ENCODE data around the gene GDF15. TPM values are rescaled to one million over a fixed set of nuclear protein-coding genes. Genes with fewer than 3 reads are reported as not detected.
A peak's percentile ranks its signal among the peaks of the same experiment; 100 is the strongest.

GDF15 gene
- total RNA-seq, 1 donor from 2014 or later, result not detected

DNA sequence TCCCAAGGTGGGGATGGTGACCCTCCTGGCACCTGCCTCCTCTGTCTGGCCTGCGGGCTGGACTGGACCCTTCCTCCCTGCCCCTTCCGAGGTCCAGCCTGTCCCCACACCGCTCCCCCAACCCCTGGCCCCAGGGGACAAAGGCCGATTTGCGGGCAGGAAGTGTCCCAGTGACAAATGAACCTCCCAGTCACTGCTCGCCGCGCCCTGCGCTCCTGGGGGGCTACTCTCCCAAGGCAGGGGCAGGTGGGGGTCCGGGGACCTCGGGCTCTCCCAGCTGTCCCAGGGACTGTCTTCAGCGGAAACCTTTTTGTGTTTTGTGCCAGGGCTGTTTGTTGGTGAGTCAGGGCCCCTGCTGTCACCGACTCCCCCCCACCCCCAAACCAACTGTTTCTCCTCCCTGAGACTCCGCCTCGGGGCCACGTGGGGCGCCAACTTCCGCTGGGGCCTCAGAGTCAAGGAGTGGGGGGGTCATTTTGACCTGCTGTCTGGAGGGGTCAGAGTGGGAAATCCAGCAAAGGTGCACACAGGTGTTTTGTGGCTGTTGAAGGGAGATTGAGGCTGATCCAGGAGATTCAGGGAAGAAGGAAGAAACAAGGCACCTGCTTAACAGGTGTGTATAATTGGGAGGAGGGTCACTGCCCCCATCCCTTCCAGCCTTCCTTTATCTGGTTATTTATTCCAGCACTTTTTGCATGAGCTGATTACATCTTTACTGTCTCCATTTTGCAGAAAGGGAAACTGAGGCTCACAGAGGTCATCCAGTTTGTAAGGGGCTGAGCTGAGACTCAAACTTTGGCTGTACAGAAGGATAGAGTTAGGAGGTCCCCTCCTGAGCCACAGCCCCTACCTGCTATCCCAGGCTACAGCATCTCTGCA is 44.7 kb upstream of the GDF15 start:
- POLR2A ChIA-PET, result interaction anchor here (0.6 to 0.8 kb wide), 2 partner anchors 19 to 62 kb away, joined by 4 to 12 read pairs; partner anchors contain the start of gene LSM4
- peak; percentile 65 for ATAC-seq (ENCODE audit: low read depth)
- Mint-ChIP-seq H3K27me3 (peaks cover 2% of the 10 kb centered on the region), H3K27ac (peak overlapping the region; percentile 3), H3K36me3 (ENCODE audit: low read depth) (peaks cover 18% of the 10 kb centered on the region), H3K4me3 (peak overlapping the region; percentile 80), H3K4me1 (peaks cover 13% of the 10 kb centered on the region), H3K9me3 (no peaks in the 10 kb centered on the region)
- DNase-seq, result peak; percentile 31
- CTCF ChIA-PET, result interaction anchor here (0.8 to 2.2 kb wide), 4 partner anchors 13 to 70 kb away, joined by 4 to 9 read pairs (median 6); no protein-coding TSS in a partner anchor
- TF ChIP-seq, protein P1, sequence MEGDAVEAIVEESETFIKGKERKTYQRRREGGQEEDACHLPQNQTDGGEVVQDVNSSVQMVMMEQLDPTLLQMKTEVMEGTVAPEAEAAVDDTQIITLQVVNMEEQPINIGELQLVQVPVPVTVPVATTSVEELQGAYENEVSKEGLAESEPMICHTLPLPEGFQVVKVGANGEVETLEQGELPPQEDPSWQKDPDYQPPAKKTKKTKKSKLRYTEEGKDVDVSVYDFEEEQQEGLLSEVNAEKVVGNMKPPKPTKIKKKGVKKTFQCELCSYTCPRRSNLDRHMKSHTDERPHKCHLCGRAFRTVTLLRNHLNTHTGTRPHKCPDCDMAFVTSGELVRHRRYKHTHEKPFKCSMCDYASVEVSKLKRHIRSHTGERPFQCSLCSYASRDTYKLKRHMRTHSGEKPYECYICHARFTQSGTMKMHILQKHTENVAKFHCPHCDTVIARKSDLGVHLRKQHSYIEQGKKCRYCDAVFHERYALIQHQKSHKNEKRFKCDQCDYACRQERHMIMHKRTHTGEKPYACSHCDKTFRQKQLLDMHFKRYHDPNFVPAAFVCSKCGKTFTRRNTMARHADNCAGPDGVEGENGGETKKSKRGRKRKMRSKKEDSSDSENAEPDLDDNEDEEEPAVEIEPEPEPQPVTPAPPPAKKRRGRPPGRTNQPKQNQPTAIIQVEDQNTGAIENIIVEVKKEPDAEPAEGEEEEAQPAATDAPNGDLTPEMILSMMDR (IDR thresholded peaks at IDR 0.05), result no peak
- intact Hi-C loops (cut with micrococcal nuclease), result loop anchor here (1.0 to 2.0 kb wide), 3 partner anchors 8 to 78 kb away; partner anchors contain the start of gene SSBP4

DNA sequence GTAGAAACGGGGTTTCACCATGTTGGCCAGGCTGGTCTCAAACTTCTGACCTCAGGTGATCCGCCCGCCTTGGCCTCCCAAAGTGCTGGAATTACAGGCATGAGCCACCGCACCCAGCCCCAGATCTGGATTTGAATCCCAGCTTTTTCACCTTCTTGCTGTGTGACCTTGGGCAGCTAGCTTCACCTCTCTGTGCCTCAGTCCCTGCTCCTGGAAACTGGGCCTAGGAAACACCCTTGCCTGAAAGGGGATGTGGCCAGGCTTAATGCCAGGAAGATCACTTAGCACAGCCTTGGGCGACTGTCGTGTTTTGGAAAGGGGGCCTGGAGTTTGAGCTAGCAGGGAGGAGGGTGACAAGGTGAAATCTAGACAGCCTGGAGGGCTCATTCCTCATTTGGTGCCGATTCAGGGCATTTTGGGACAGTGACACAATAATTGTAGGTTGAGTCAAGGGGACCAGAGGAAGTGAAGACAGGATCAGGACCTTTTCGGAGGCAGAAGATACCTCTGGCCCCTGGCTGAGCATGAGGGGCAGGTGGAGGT is 43.8 kb upstream of the GDF15 start:
- ATAC-seq (ENCODE audit: low read depth), result no peak
- intact Hi-C loops (cut with micrococcal nuclease), result no loop called here
- H3K4me1 Mint-ChIP-seq, result peaks cover 13% of the 10 kb centered on the region
- H3K9me3 Mint-ChIP-seq, result no peaks in the 10 kb centered on the region
- POLR2A ChIA-PET, result interaction anchor here (0.7 to 1.0 kb wide), 2 partner anchors 64 to 247 kb away, joined by 3 to 4 read pairs; no protein-coding TSS in a partner anchor
- peaks cover 19% of the 10 kb centered on the region for H3K36me3 Mint-ChIP-seq (ENCODE audit: low read depth)
- H3K27ac Mint-ChIP-seq, result no peak overlapping the region
- CTCF ChIA-PET, result interaction anchor here (0.8 to 2.2 kb wide), 4 partner anchors 13 to 69 kb away, joined by 4 to 9 read pairs (median 6); no protein-coding TSS in a partner anchor
- no peak for DNase-seq
- TF ChIP-seq, protein P1 (IDR thresholded peaks at IDR 0.05), result no peak
- H3K27me3 Mint-ChIP-seq, result no peaks in the 10 kb centered on the region
- peak overlapping the region; percentile 28 for H3K4me3 Mint-ChIP-seq

DNA sequence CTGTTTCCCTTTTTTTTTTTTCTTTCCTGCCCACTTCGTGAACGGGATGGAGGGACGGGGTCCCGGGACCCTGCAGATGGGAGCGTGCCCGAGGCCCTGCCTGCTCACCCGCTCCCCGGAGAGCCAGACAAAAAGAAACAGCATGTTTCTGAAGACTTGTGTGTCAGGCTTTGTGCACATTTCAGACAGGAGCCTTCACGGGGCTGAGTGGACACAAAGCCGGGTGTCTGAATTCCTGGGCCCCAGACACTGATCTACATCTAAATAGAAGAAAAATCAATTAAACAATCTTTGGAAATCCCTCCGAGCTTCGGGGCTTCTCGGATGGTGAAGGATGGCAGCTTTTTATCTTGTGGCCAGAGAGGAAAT is 41.4 kb upstream of the GDF15 start:
- TF ChIP-seq, protein P1 (IDR thresholded peaks at IDR 0.05), result no peak
- peaks cover 11% of the 10 kb centered on the region for H3K4me1 Mint-ChIP-seq
- DNase-seq, result no peak
- no peak overlapping the region for H3K4me3 Mint-ChIP-seq
- no peak for ATAC-seq (ENCODE audit: low read depth)
- no peaks in the 10 kb centered on the region for H3K27me3 Mint-ChIP-seq
- H3K36me3 Mint-ChIP-seq (ENCODE audit: low read depth), result peaks cover 31% of the 10 kb centered on the region
- intact Hi-C loops (cut with micrococcal nuclease), result no loop called here
- no peaks in the 10 kb centered on the region for H3K9me3 Mint-ChIP-seq
- no peak overlapping the region for H3K27ac Mint-ChIP-seq
- POLR2A ChIA-PET, result interaction anchor here (1.2 kb wide), 1 partner anchor 22 kb away, joined by 3 read pairs; no protein-coding TSS in a partner anchor
- CTCF ChIA-PET, result no interaction called here

DNA sequence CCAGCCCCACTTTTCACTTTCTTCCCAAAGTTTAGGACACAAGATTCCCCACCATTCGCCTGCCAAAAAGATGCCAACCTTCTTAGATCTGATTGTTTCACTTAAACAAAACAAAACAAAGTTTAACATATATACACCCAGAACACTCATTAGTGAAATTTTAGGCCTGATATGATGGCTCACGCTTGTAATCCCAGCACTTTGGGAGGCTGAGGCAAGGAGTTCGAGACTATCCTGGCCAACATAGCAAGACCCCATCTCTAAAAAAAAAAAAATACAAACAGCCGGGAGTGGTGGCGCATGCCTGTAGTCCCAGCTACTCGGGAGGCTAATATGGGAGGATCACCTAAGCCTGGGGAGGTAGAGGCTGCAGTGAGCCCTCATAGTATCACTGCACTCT is 40.7 kb upstream of the GDF15 start:
- CTCF ChIA-PET, result interaction anchor here (0.6 to 1.3 kb wide), 2 partner anchors 9 to 66 kb away, joined by 3 read pairs; no protein-coding TSS in a partner anchor
- H3K27ac Mint-ChIP-seq, result no peak overlapping the region
- DNase-seq (no peak), ATAC-seq (ENCODE audit: low read depth) (no peak)
- TF ChIP-seq, protein P1 (IDR thresholded peaks at IDR 0.05), result no peak
- no peaks in the 10 kb centered on the region for H3K27me3 Mint-ChIP-seq
- H3K9me3 Mint-ChIP-seq, result no peaks in the 10 kb centered on the region
- H3K4me1 Mint-ChIP-seq, result peaks cover 5% of the 10 kb centered on the region
- POLR2A ChIA-PET, result interaction anchor here (1.2 kb wide), 1 partner anchor 23 kb away, joined by 3 read pairs; no protein-coding TSS in a partner anchor
- intact Hi-C loops (cut with micrococcal nuclease), result no loop called here
- H3K36me3 Mint-ChIP-seq (ENCODE audit: low read depth), result peaks cover 32% of the 10 kb centered on the region
- no peak overlapping the region for H3K4me3 Mint-ChIP-seq

DNA sequence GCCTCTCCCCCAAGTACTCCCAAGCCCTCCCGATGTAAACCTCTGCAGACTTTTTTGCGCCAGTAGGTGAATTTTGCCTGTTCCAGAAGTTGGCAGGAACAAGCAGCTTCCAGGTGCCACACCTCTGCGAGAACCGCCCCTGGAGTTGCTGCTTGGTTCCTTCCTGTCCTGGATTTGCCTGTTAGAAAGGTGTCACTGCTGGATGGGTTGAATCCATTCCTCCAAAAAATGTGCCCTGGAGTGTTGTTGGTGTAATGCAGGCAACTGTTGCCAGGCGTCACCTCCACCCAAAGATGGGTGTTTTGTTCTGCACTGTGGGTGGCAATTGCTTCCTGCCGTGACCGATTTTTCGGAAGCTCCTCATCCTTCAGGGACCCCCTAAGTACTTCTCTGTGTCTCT is 39.9 kb upstream of the GDF15 start:
- no peak overlapping the region for H3K27ac Mint-ChIP-seq
- H3K36me3 Mint-ChIP-seq (ENCODE audit: low read depth), result peaks cover 35% of the 10 kb centered on the region
- ChIA-PET CTCF (interaction anchor here (1.3 kb wide), 1 partner anchor 66 kb away, joined by 3 read pairs; no protein-coding TSS in a partner anchor), POLR2A (interaction anchor here (1.4 kb wide), 1 partner anchor 65 kb away, joined by 15 read pairs; the partner anchor contains the start of gene JUND)
- TF ChIP-seq, protein P1 (IDR thresholded peaks at IDR 0.05), result no peak
- H3K9me3 Mint-ChIP-seq, result no peaks in the 10 kb centered on the region
- peaks cover 4% of the 10 kb centered on the region for H3K4me1 Mint-ChIP-seq
- H3K4me3 Mint-ChIP-seq, result no peak overlapping the region
- ATAC-seq (ENCODE audit: low read depth) (no peak), DNase-seq (no peak)
- intact Hi-C loops (cut with micrococcal nuclease), result no loop called here
- no peaks in the 10 kb centered on the region for H3K27me3 Mint-ChIP-seq
